K562 (cell line): ENCODE results near the gene DZIP1.

ENCODE experiments used
- CTCF ChIP-seq, 3 experiments: IDR thresholded peaks in 2 of 3; conservative IDR thresholded peaks in 1 of 3; 2 replicates each; pipeline ENCODE4 v1.5.1; 2011 to 2012; ENCODE audit warnings: low read length in 3 of 3, mild to moderate bottlenecking in 3 of 3, control low read depth in 2 of 3, improper control_type of control experiment in 1 of 3, inconsistent platforms in 1 of 3, low read depth in 1 of 3, mixed read lengths in 1 of 3, moderate library complexity in 1 of 3; ENCODE audit not compliant: insufficient read depth in 2 of 3
- FOXK1 ChIP-seq: sonication (generic); formaldehyde crosslinking; IDR thresholded peaks from 2 replicates; pipeline ENCODE4 v1.8.0; 2022; ENCODE audit warnings: missing genetic modification reagents, mild to moderate bottlenecking, borderline replicate concordance
- RCOR1 ChIP-seq, 2 experiments: IDR thresholded peaks; 2 replicates each; pipeline ENCODE4 v1.6.1; 2012; ENCODE audit warnings: low read depth in 2 of 2, low read length in 2 of 2, borderline replicate concordance in 1 of 2, improper control_type of control experiment in 1 of 2
- ZBED1 ChIP-seq: IDR thresholded peaks from 2 replicates; pipeline ENCODE4 v1.6.1; 2014
- ZZZ3 ChIP-seq: fragments of 450-650 bp; IDR thresholded peaks from 2 replicates; pipeline ENCODE4 v1.6.1; 2016; ENCODE audit warnings: antibody characterized with exemption, mild to moderate bottlenecking, moderate library complexity

GRCh38 chr13:95615539-95615938, 29.0 kb downstream of the DZIP1 start:
- TF ChIP-seq ZBED1, result no peak
- TF ChIP-seq FOXK1 (CRISPR knock-in tag), result no peak
- no peak for TF ChIP-seq RCOR1 (IDR thresholded peaks at IDR 0.05; ENCODE audit: borderline replicate concordance in 1 of 2, low read depth in 2 of 2, low read length in 2 of 2)
- TF ChIP-seq CTCF (IDR thresholded peaks at IDR 0.05 in 2 of 3, conservative IDR thresholded peaks at IDR 0.05 in 1 of 3; ENCODE audit: insufficient read depth in 2 of 3, low read depth in 1 of 3, low read length in 3 of 3), result no peak
- no peak for TF ChIP-seq ZZZ3
